OCI-LY7 (cell line): Measurements from ENCODE around the gene TANC1. TPM values are rescaled to one million over a fixed set of nuclear protein-coding genes. Genes with fewer than 3 reads are reported as not detected.

Experiments used
- BruUV-seq: library from RNA; stranded (reverse); fragments of 400-500 nt; replicated peaks from 2 replicates; lab custom pipeline; 2021; lab: Mats Ljungman, UMichigan
- CTCF ChIA-PET: fragments of 300-600 bp; sonication (Branson Sonifier 250); formaldehyde crosslinking; loops from one replicate; lab custom pipeline; 2022; ENCODE audit warnings: antibody characterized with exemption; ENCODE audit not compliant: unreplicated experiment; lab: Charles Lee
- POLR2A ChIA-PET: fragments of 300-600 bp; sonication (Branson Sonifier 250); formaldehyde crosslinking; loops from one replicate; lab custom pipeline; 2022; ENCODE audit warnings: antibody characterized with exemption; lab: Charles Lee
- DNase-seq: peaks from one replicate; pipeline ENCODE4 v3.0.0-alpha.2; 2015; ENCODE audit warnings: low spot score
- H2AFZ ChIP-seq: fragments of 200-600 bp; sonication (generic), shearing (Covaris generic); 2 replicates; pipeline ENCODE4 v1.6.1; 2014; ENCODE audit warnings: mild to moderate bottlenecking, antibody characterized with exemption, low read length, moderate library complexity
- H3K27ac ChIP-seq: fragments of 200-600 bp; sonication (generic); 2 replicates; pipeline ENCODE4 v1.5.1; 2014; ENCODE audit warnings: mixed run types, low read depth, mild to moderate bottlenecking, moderate library complexity, low read length, inconsistent platforms; ENCODE audit not compliant: poor library complexity, severe bottlenecking
- H3K36me3 ChIP-seq: fragments of 200-600 bp; sonication (generic); 2 replicates; pipeline ENCODE4 v1.6.1; 2014; ENCODE audit warnings: mild to moderate bottlenecking, antibody characterized with exemption, low read length, moderate library complexity, mixed read lengths; ENCODE audit not compliant: insufficient read depth
- H3K4me1 ChIP-seq: fragments of 200-600 bp; sonication (generic); 2 replicates; pipeline ENCODE4 v1.5.1; 2014; ENCODE audit warnings: mild to moderate bottlenecking, low read length; ENCODE audit not compliant: insufficient read depth, poor library complexity, severe bottlenecking
- H3K4me2 ChIP-seq: fragments of 200-600 bp; sonication (generic); 2 replicates; pipeline ENCODE4 v1.6.1; 2014; ENCODE audit warnings: mild to moderate bottlenecking, low read length
- H3K4me3 ChIP-seq: fragments of 200-600 bp; sonication (generic); 2 replicates; pipeline ENCODE4 v1.5.1; 2014; ENCODE audit warnings: mild to moderate bottlenecking, low read depth, low read length; ENCODE audit not compliant: poor library complexity, severe bottlenecking
- H3K79me2 ChIP-seq: fragments of 200-600 bp; sonication (generic); 2 replicates; pipeline ENCODE4 v1.6.1; 2016; ENCODE audit warnings: low read depth, mild to moderate bottlenecking, low read length, moderate library complexity, mixed read lengths; ENCODE audit not compliant: insufficient read depth
- H3K9me2 ChIP-seq: fragments of 200-600 bp; sonication (generic); 2 replicates; pipeline ENCODE4 v1.6.1; 2016; ENCODE audit warnings: mild to moderate bottlenecking, low read length, mixed read lengths; ENCODE audit not compliant: insufficient read depth
- H3K9me3 ChIP-seq: fragments of 200-600 bp; sonication (generic); 2 replicates; pipeline ENCODE4 v1.6.1; 2014; ENCODE audit warnings: mild to moderate bottlenecking, mixed run types, low read length, mixed read lengths
- H4K20me1 ChIP-seq: fragments of 200-600 bp; sonication (generic); 2 replicates; pipeline ENCODE4 v1.6.1; 2014; ENCODE audit warnings: mild to moderate bottlenecking, antibody characterized with exemption, low read length, moderate library complexity, mixed read lengths; ENCODE audit not compliant: insufficient read depth
- CTCF ChIP-seq: fragments of 200-600 bp; sonication (generic); conservative IDR thresholded peaks from 2 replicates; pipeline ENCODE4 v1.5.1; 2014; ENCODE audit warnings: mild to moderate bottlenecking, antibody characterized with exemption, low read length, moderate library complexity, mixed read lengths
- EZH2phosphoT487 ChIP-seq: fragments of 200-600 bp; sonication (generic); IDR thresholded peaks from 2 replicates; pipeline ENCODE4 v1.6.1; 2018; ENCODE audit warnings: low read depth, borderline replicate concordance, mild to moderate bottlenecking, mixed run types, antibody characterized with exemption, low read length, moderate library complexity, mixed read lengths
- intact Hi-C: fragments of 100-400 bp; cut with micrococcal nuclease; formaldehyde crosslinking; loops from one replicate; pipeline ENCODE4 v1.10.0; 2022; ENCODE audit not compliant: unreplicated experiment
- total RNA-seq, 2 experiments: library from RNA; depleted of rRNA in 1 of 2; stranded (reverse); fragments of >200 nt in 1 of 2; shearing (Covaris generic) in 1 of 2; gene quantifications; 2 replicates each; pipeline ENCODE4 v1.2.3, GENCODE V29; 2014 to 2022

TANC1 gene
- total RNA-seq, 2 experiments from 2014 or later = 0.04 TPM; not detected in 1

- no peaks in the 10 kb centered on the region for H3K79me2 ChIP-seq
- ChIA-PET POLR2A (interaction anchor here (0.7 kb wide), 1 partner anchor 102 kb away, joined by 3 read pairs; no protein-coding TSS in a partner anchor), CTCF (no interaction called here)
- no peaks in the 10 kb centered on the region for H3K36me3 ChIP-seq
- no peak overlapping the region for H2AFZ ChIP-seq
- H3K9me2 ChIP-seq = no peaks in the 10 kb centered on the region
- no peak overlapping the region for H3K4me3 ChIP-seq
- H3K4me1 ChIP-seq = no peaks in the 10 kb centered on the region
- BruUV-seq = no TSS peak
- no peaks in the 10 kb centered on the region for H3K9me3 ChIP-seq
- H3K27ac ChIP-seq = no peak overlapping the region
- no peak overlapping the region for H3K4me2 ChIP-seq
- DNase-seq = no peak
- intact Hi-C loops = no loop called here
- H4K20me1 ChIP-seq = no peaks in the 10 kb centered on the region
- TF ChIP-seq EZH2phosphoT487 (no peak), CTCF (no peak)
Observed at GRCh38 chr2:159009940-159010339, 41.5 kb downstream of the TANC1 start.

DNA sequence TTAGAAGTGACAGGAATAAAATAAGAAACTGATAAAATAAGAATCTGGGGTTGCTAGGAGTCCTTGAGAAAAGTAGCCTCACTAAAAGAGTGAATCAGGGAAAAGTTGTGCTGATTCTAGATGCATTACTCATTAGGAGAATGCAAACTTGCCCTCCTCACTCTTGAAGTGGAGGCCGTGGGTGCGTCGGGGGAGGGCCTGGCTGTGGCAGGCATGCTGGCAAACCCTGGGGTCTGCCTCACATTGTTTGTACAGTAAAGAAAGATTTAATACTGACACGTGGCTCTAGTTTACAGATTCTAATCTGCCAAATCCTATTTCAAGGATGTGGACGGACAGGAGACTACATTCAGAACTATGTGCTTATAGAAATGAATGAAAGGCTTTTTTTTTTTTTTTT, 41.9 kb downstream of the TANC1 start:
- ChIA-PET CTCF (no interaction called here), POLR2A (interaction anchor here (0.7 kb wide), 1 partner anchor 102 kb away, joined by 3 read pairs; no protein-coding TSS in a partner anchor)
- no TSS peak for BruUV-seq
- no peaks in the 10 kb centered on the region for H3K4me1 ChIP-seq
- no peaks in the 10 kb centered on the region for H4K20me1 ChIP-seq
- H3K9me2 ChIP-seq = no peaks in the 10 kb centered on the region
- H3K9me3 ChIP-seq = no peaks in the 10 kb centered on the region
- no peak overlapping the region for H3K27ac ChIP-seq
- no peak overlapping the region for H3K4me3 ChIP-seq
- H3K79me2 ChIP-seq = no peaks in the 10 kb centered on the region
- no peak for DNase-seq
- no peak overlapping the region for H3K4me2 ChIP-seq
- intact Hi-C loops = no loop called here
- no peak for TF ChIP-seq CTCF
- no peak for TF ChIP-seq EZH2phosphoT487
- no peak overlapping the region for H2AFZ ChIP-seq
- no peaks in the 10 kb centered on the region for H3K36me3 ChIP-seq

GRCh38 chr2:159010963-159011362, 42.5 kb downstream of the TANC1 start:
- no TSS peak for BruUV-seq

More at GRCh38 chr2:159010963-159011362, 42.5 kb downstream of the TANC1 start:
- no peak for DNase-seq
- TF ChIP-seq CTCF (no peak), EZH2phosphoT487 (no peak)
- Histone ChIP-seq H3K79me2 (no peaks in the 10 kb centered on the region), H4K20me1 (no peaks in the 10 kb centered on the region), H3K27ac (no peak overlapping the region), H3K9me3 (no peaks in the 10 kb centered on the region), H3K4me1 (no peaks in the 10 kb centered on the region), H3K9me2 (no peaks in the 10 kb centered on the region), H2AFZ (no peak overlapping the region), H3K36me3 (no peaks in the 10 kb centered on the region), H3K4me3 (no peak overlapping the region), H3K4me2 (no peak overlapping the region)
- ChIA-PET CTCF (no interaction called here), POLR2A (no interaction called here)
- intact Hi-C loops = no loop called here
